ENCODE results near the gene SETD2.

DNA sequence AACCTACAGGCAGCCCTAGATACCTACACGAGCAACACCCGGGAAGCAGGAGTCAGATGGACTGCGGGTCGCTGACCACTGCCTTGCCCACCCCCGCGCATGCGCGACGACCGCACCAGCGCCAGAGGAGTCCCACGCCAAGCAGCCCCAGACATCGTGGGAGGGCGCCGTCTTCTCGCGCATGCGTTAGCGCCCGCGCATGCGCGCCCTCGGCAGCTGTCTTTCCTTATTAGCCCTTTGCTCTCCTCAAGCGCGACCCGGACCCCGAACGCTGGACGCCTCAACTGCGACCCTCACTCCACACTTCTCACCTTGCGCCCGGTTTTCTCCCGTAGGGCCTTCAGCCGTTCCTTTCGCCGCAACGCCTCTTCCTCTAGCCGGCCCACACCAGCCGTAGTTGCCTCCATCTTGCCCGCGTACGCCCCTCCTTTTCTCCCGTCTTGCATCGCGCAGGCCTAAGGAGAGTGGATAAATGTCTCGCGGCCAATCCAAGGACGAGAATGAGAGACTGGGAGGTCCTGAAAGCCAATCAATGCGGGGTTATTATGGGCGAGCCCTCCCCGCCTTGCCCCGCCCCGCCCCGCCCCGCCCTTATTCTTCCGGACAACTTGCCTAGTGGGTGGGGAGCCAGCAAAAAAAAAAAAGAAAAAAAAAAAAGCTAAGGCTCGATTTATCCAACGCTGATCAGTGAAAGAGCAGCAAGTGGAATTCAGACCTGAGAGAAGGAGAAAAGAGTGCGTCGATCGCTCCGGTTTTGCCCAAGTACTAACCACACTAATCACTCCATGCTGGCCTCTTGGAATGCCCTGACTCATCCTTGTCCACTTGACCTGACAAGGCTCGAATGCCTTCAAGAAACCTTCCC, 187.4 kb downstream of the SETD2 start, which contains the start of gene CCDC12:
- TF ChIP-seq, protein P1, sequence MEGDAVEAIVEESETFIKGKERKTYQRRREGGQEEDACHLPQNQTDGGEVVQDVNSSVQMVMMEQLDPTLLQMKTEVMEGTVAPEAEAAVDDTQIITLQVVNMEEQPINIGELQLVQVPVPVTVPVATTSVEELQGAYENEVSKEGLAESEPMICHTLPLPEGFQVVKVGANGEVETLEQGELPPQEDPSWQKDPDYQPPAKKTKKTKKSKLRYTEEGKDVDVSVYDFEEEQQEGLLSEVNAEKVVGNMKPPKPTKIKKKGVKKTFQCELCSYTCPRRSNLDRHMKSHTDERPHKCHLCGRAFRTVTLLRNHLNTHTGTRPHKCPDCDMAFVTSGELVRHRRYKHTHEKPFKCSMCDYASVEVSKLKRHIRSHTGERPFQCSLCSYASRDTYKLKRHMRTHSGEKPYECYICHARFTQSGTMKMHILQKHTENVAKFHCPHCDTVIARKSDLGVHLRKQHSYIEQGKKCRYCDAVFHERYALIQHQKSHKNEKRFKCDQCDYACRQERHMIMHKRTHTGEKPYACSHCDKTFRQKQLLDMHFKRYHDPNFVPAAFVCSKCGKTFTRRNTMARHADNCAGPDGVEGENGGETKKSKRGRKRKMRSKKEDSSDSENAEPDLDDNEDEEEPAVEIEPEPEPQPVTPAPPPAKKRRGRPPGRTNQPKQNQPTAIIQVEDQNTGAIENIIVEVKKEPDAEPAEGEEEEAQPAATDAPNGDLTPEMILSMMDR (IDR thresholded peaks at IDR 0.05), result no peak
- TF ChIP-seq POLR2A (IDR thresholded peaks at IDR 0.05), result peak; percentile 71

All from right lobe of liver (tissue), 4 donors.